Neuronal stem cell (in vitro differentiated cells): Measurements from ENCODE around the gene LRRC8E.

Experiments
- DNase-seq: peaks from one replicate; pipeline ENCODE4 v3.0.0-alpha.2; 2013; ENCODE audit warnings: low spot score
- H2AFZ ChIP-seq: one replicate; pipeline ENCODE4 v1.6.1; 2013; ENCODE audit warnings: mild to moderate bottlenecking, low read length, inconsistent platforms
- H2AK5ac ChIP-seq: 2 replicates; pipeline ENCODE4 v1.6.1; 2013; ENCODE audit warnings: low read depth, mild to moderate bottlenecking, inconsistent platforms, low read length, moderate library complexity, mixed read lengths
- H2BK120ac ChIP-seq: 2 replicates; pipeline ENCODE4 v1.6.1; 2013; ENCODE audit warnings: low read depth, mild to moderate bottlenecking, inconsistent platforms, low read length, moderate library complexity, mixed read lengths
- H2BK12ac ChIP-seq: one replicate; pipeline ENCODE4 v1.6.1; 2013; ENCODE audit warnings: low read length, inconsistent platforms
- H2BK15ac ChIP-seq: 2 replicates; pipeline ENCODE4 v1.6.1; 2013; ENCODE audit warnings: mild to moderate bottlenecking, low read length, inconsistent platforms, mixed read lengths
- H2BK5ac ChIP-seq: one replicate; pipeline ENCODE4 v1.6.1; 2013; ENCODE audit warnings: inconsistent platforms, mild to moderate bottlenecking, low read length, moderate library complexity
- H3K14ac ChIP-seq: one replicate; pipeline ENCODE4 v1.6.1; 2013; ENCODE audit warnings: low read length, inconsistent platforms
- H3K18ac ChIP-seq: 2 replicates; pipeline ENCODE4 v1.6.1; 2013; ENCODE audit warnings: low read length, inconsistent platforms
- H3K23ac ChIP-seq: 2 replicates; pipeline ENCODE4 v1.6.1; 2013; ENCODE audit warnings: low read depth, mild to moderate bottlenecking, mixed read lengths, low read length, inconsistent platforms; ENCODE audit not compliant: poor library complexity
- H3K27ac ChIP-seq: replicated peaks from 3 replicates; pipeline ENCODE4 v1.5.1; 2013; ENCODE audit warnings: low read length, inconsistent platforms
- H3K27me3 ChIP-seq, 3 experiments: 2 replicates each; pipeline ENCODE4 v1.6.1; 2013; ENCODE audit warnings: low read length in 3 of 3, mild to moderate bottlenecking in 2 of 3, inconsistent platforms in 1 of 3, low read depth in 1 of 3, mixed read lengths in 1 of 3, moderate library complexity in 1 of 3; ENCODE audit not compliant: control insufficient read depth in 3 of 3, insufficient read depth in 3 of 3
- H3K36me3 ChIP-seq, 2 donors: replicated peaks in 1 of 2; 2 replicates each; pipeline ENCODE4 v1.6.1; 2013; ENCODE audit warnings: low read length in 2 of 2; ENCODE audit not compliant: control insufficient read depth in 2 of 2, insufficient read depth in 2 of 2
- H3K4ac ChIP-seq: 2 replicates; pipeline ENCODE4 v1.6.1; 2013; ENCODE audit warnings: inconsistent platforms, mild to moderate bottlenecking, low read length, moderate library complexity
- H3K4me1 ChIP-seq, 2 donors: 1 replicate in 1 of 2; 2 replicates in 1 of 2; pipeline ENCODE4 v1.6.1; 2013; ENCODE audit warnings: low read length in 2 of 2, low read depth in 1 of 2; ENCODE audit not compliant: control insufficient read depth in 2 of 2, insufficient read depth in 1 of 2
- H3K4me2 ChIP-seq: one replicate; pipeline ENCODE4 v1.6.1; 2013; ENCODE audit warnings: mild to moderate bottlenecking, low read length, inconsistent platforms; ENCODE audit not compliant: insufficient read depth, poor library complexity, severe bottlenecking
- H3K4me3 ChIP-seq, 2 donors: 2 replicates each; pipeline ENCODE4 v1.5.1; 2013; ENCODE audit warnings: low read length in 2 of 2, mild to moderate bottlenecking in 2 of 2, inconsistent platforms in 1 of 2, moderate library complexity in 1 of 2
- H3K79me1 ChIP-seq: one replicate; pipeline ENCODE4 v1.6.1; 2013; ENCODE audit warnings: low read depth, mild to moderate bottlenecking, inconsistent platforms, low read length, moderate library complexity
- H3K9ac ChIP-seq: one replicate; pipeline ENCODE4 v1.6.1; 2013; ENCODE audit warnings: mild to moderate bottlenecking, low read depth, low read length, inconsistent platforms; ENCODE audit not compliant: poor library complexity
- H3K9me3 ChIP-seq, 2 donors: replicated peaks in 1 of 2; 2 replicates each; pipeline versions ENCODE3 to v1.6.1; 2013; ENCODE audit warnings: low read length in 2 of 2, mild to moderate bottlenecking in 2 of 2, inconsistent platforms in 1 of 2, low read depth in 1 of 2, mixed read lengths in 1 of 2, moderate library complexity in 1 of 2; ENCODE audit not compliant: control insufficient read depth in 2 of 2, insufficient read depth in 1 of 2
- H4K8ac ChIP-seq: one replicate; pipeline ENCODE4 v1.6.1; 2013; ENCODE audit warnings: low read depth, mild to moderate bottlenecking, inconsistent platforms, low read length, moderate library complexity
- H4K91ac ChIP-seq: one replicate; pipeline ENCODE4 v1.6.1; 2013; ENCODE audit warnings: low read length, low read depth, mild to moderate bottlenecking, inconsistent platforms; ENCODE audit not compliant: poor library complexity
- WGBS, 2 donors: extraction: QIAGEN DNeasy Blood & Tissue Kit; methylation state at CpG; one replicate each; pipeline ENCODE4 v1.1.7; 2013; ENCODE audit warnings: missing lambda C conversion rate in 2 of 2, mixed read lengths in 1 of 2; ENCODE audit not compliant: insufficient read length in 2 of 2, insufficient replicate concordance in 1 of 2; ENCODE audit errors: extremely low coverage in 2 of 2; 5-methylcytosine and 5-hydroxymethylcytosine counted together

LRRC8E gene

DNA sequence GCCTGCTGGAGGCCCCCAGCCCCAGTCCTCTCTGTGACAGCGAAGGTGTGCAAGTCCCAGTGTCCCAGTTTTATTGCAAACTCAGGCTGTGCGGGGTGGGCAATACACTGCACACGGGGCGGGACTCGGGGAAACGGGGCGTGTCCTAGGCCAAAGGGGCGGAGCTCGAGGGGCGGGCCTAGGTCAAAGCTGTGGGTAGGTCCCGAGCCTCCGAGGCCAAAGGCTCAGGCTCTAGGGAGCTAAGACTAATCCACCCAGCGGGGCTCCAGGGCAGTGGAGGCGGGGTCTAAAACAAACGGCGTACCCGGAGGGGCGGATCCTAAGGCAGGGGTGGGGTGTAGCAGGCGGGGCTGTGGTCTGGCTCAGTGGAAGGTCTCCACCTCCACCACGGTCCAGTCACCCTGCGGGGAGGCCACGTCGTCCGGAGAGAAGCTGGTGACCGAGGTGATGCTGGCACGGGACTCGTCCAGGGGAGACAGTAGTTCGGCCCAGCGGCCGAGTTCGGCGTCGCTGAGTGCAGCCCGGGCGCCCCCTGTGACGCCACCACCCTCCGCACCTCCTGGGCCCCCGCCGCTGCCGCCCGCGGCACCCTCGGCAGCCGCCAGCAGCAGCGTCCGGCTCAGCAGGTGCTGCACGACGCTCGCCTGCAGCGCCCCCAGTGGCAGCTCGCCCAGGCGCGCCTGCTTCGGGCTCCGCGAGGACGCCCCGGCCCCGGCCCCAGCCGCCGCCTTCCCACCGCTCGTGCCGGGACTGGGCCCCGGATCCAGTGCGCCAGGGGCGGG, 19.4 kb upstream of the LRRC8E start:
- Histone ChIP-seq H2BK5ac (peak overlapping the region; percentile 62), H3K27me3 (peaks cover 0 to 14% (median 0%) of the 10 kb centered on the region in 3 experiments), H3K79me1 (peaks cover 3% of the 10 kb centered on the region), H3K9me3 (no peaks in the 10 kb centered on the region), H4K8ac (no peak overlapping the region), H3K4ac (no peak overlapping the region), H3K9ac (peak overlapping the region; percentile 82), H2AFZ (no peak overlapping the region), H3K4me2 (peak overlapping the region; percentile 61), H3K18ac (peak overlapping the region; percentile 88), H3K23ac (peak overlapping the region; percentile 85), H3K4me1 (peaks cover 32 to 33% of the 10 kb centered on the region in 2 donors), H2BK120ac (no peak overlapping the region), H3K4me3 (peak overlapping the region in 1 of 2 donors; percentile 56), H3K27ac (peak overlapping the region; percentile 61), H2BK15ac (peak overlapping the region; percentile 91), H4K91ac (no peak overlapping the region), H2BK12ac (no peak overlapping the region), H2AK5ac (peak overlapping the region; percentile 94), H3K14ac (peak overlapping the region; percentile 49), H3K36me3 (peaks cover 2 to 24% of the 10 kb centered on the region in 2 donors)
- WGBS, 2 donors: no CpG with 5 or more reads among the region's 67 CpGs
- peak; percentile 86 for DNase-seq

- WGBS, 2 donors: no CpG with 5 or more reads among the region's 47 CpGs
- no peak overlapping the region for H2AFZ ChIP-seq
- peaks cover 3% of the 10 kb centered on the region for H3K79me1 ChIP-seq
- H3K4me2 ChIP-seq: peak overlapping the region; percentile 61
- H3K4me3 ChIP-seq: peak overlapping the region in 1 of 2 donors; percentile 56
- no peaks in the 10 kb centered on the region for H3K9me3 ChIP-seq
- H3K14ac ChIP-seq: peak overlapping the region; percentile 94
- H3K9ac ChIP-seq: peak overlapping the region; percentile 30
- H3K27ac ChIP-seq: peak overlapping the region; percentile 24
- peaks cover 2 to 24% of the 10 kb centered on the region in 2 donors for H3K36me3 ChIP-seq
- no peak overlapping the region for H2BK12ac ChIP-seq
- no peak overlapping the region for H4K8ac ChIP-seq
- H3K27me3 ChIP-seq: peaks cover 0 to 9% (median 0%) of the 10 kb centered on the region in 3 experiments
- H4K91ac ChIP-seq: no peak overlapping the region
- peak overlapping the region; percentile 94 for H2AK5ac ChIP-seq
- peak overlapping the region; percentile 85 for H3K23ac ChIP-seq
- H2BK120ac ChIP-seq: no peak overlapping the region
- no peak for DNase-seq
- H3K4ac ChIP-seq: no peak overlapping the region
- peak overlapping the region; percentile 36 for H2BK5ac ChIP-seq
- peak overlapping the region; percentile 96 for H3K18ac ChIP-seq
- H3K4me1 ChIP-seq: peaks cover 32 to 33% of the 10 kb centered on the region in 2 donors
- peak overlapping the region; percentile 26 for H2BK15ac ChIP-seq
Observed at GRCh38 chr19:7869453-7869909, 18.8 kb upstream of the LRRC8E start.

DNA sequence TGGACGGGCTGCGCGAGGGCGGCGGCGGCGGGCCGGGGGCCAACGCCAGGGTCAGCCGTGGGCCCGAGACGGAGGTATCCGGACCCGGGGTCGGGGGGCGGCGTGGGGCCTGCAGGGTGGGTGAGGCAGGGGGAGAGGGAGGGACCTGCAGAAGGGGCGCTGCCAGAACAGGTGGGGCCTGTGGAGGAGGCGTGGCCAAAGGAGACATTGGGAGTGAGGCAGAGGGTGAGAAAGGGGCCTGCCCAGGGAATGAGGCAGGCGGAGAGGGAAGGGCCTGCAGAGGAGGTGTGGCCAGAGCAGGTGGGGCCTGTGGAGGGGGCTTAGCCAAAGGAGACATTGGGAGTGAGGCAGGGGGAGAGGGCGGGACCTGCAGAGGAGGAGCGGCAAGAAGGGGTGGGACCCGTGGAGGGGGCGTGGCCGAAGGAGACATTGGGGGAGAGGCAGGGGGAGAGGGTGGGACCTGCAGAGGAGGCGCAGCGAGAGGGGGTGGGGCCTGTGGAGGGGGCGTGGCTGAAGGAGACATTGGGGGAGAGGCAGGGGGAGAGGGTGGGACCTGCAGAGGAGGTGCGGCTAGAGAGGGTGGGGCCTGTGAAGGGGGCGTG, 18.3 kb upstream of the LRRC8E start:
- DNase-seq: peak; percentile 81
- Histone ChIP-seq H3K9ac (no peak overlapping the region), H4K91ac (no peak overlapping the region), H3K4ac (no peak overlapping the region), H3K23ac (peak overlapping the region; percentile 85), H3K14ac (peak overlapping the region; percentile 94), H3K27me3 (peaks cover 0 to 4% (median 0%) of the 10 kb centered on the region in 3 experiments), H3K4me3 (peak overlapping the region in 1 of 2 donors; percentile 25), H3K9me3 (no peaks in the 10 kb centered on the region), H2BK5ac (peak overlapping the region; percentile 36), H3K4me2 (peak overlapping the region; percentile 56), H2BK12ac (no peak overlapping the region), H3K79me1 (peaks cover 3% of the 10 kb centered on the region), H4K8ac (no peak overlapping the region), H2BK15ac (peak overlapping the region; percentile 26), H3K18ac (peak overlapping the region; percentile 96), H3K27ac (peak overlapping the region; percentile 24), H2BK120ac (no peak overlapping the region), H2AFZ (no peak overlapping the region), H2AK5ac (peak overlapping the region; percentile 94), H3K4me1 (peaks cover 34 to 37% of the 10 kb centered on the region in 2 donors), H3K36me3 (peaks cover 2 to 24% of the 10 kb centered on the region in 2 donors)
- no CpG with 5 or more reads among the region's 30 CpGs for WGBS, 2 donors
